ENCODE results near the gene BOLA2B. TPM values are rescaled to one million over a fixed set of nuclear protein-coding genes. Genes with fewer than 3 reads are reported as not detected.

BOLA2B gene
- total and polyA plus RNA-seq, 9 of the 15 experiments (the other 6 are each of a cell fraction or from before 2014, with no cell fraction given) = 43.9 to 613 (median 181) TPM

DNA sequence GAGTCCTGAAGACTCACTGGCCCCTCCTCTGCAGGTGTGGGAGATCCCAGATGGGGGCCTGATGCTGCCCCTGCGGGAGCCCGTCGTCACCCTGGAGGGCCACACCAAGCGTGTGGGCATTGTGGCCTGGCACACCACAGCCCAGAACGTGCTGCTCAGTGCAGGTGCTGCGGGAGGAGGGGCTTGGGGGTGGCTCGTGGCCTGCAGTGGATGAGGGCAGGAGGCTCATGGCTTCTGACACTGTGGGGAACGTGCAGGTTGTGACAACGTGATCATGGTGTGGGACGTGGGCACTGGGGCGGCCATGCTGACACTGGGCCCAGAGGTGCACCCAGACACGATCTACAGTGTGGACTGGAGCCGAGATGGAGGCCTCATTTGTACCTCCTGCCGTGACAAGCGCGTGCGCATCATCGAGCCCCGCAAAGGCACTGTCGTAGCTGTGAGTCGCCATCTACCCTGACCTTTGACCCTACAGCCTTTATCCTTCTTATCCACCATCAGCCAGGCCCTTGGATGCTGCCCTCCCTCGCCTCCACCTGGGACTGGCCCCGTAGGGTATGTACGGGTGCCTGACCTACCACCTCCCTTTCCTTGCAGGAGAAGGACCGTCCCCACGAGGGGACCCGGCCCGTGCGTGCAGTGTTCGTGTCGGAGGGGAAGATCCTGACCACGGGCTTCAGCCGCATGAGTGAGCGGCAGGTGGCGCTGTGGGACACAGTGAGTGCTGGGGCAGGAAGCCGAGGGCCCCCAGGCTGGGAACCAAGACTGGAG lies 6.5 kb downstream of the BOLA2B start (continued):
- TF ChIP-seq NBN (IDR thresholded peaks at IDR 0.05; ENCODE audit: low read depth) = 0 out of 2 replicates have a peak, but pooled peaks have one; percentile 64
- TF ChIP-seq MTA3 (IDR thresholded peaks at IDR 0.05; ENCODE audit: borderline replicate concordance) = peak; percentile 83
- TF ChIP-seq ZNF830 (CRISPR knock-in tag; IDR thresholded peaks at IDR 0.05) = no peak
- TF ChIP-seq, protein P1, sequence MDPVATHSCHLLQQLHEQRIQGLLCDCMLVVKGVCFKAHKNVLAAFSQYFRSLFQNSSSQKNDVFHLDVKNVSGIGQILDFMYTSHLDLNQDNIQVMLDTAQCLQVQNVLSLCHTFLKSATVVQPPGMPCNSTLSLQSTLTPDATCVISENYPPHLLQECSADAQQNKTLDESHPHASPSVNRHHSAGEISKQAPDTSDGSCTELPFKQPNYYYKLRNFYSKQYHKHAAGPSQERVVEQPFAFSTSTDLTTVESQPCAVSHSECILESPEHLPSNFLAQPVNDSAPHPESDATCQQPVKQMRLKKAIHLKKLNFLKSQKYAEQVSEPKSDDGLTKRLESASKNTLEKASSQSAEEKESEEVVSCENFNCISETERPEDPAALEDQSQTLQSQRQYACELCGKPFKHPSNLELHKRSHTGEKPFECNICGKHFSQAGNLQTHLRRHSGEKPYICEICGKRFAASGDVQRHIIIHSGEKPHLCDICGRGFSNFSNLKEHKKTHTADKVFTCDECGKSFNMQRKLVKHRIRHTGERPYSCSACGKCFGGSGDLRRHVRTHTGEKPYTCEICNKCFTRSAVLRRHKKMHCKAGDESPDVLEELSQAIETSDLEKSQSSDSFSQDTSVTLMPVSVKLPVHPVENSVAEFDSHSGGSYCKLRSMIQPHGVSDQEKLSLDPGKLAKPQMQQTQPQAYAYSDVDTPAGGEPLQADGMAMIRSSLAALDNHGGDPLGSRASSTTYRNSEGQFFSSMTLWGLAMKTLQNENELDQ (CRISPR knock-in tag; IDR thresholded peaks at IDR 0.05; ENCODE audit: borderline replicate concordance) = no peak
- TF ChIP-seq ETV5 (CRISPR knock-in tag; IDR thresholded peaks at IDR 0.05; ENCODE audit: low read depth) = peak; percentile 60; the same call in 1 of the 2 replicates
- peak; percentile 80 for TF ChIP-seq CBFA2T3 (IDR thresholded peaks at IDR 0.05)
- peak; percentile 50; the same call in 1 of the 2 replicates for TF ChIP-seq TRIM28 (IDR thresholded peaks at IDR 0.05)
- TF ChIP-seq HLTF (IDR thresholded peaks at IDR 0.05) = peak; percentile 67; the same call in 1 of the 2 replicates
- TF ChIP-seq, protein P2, sequence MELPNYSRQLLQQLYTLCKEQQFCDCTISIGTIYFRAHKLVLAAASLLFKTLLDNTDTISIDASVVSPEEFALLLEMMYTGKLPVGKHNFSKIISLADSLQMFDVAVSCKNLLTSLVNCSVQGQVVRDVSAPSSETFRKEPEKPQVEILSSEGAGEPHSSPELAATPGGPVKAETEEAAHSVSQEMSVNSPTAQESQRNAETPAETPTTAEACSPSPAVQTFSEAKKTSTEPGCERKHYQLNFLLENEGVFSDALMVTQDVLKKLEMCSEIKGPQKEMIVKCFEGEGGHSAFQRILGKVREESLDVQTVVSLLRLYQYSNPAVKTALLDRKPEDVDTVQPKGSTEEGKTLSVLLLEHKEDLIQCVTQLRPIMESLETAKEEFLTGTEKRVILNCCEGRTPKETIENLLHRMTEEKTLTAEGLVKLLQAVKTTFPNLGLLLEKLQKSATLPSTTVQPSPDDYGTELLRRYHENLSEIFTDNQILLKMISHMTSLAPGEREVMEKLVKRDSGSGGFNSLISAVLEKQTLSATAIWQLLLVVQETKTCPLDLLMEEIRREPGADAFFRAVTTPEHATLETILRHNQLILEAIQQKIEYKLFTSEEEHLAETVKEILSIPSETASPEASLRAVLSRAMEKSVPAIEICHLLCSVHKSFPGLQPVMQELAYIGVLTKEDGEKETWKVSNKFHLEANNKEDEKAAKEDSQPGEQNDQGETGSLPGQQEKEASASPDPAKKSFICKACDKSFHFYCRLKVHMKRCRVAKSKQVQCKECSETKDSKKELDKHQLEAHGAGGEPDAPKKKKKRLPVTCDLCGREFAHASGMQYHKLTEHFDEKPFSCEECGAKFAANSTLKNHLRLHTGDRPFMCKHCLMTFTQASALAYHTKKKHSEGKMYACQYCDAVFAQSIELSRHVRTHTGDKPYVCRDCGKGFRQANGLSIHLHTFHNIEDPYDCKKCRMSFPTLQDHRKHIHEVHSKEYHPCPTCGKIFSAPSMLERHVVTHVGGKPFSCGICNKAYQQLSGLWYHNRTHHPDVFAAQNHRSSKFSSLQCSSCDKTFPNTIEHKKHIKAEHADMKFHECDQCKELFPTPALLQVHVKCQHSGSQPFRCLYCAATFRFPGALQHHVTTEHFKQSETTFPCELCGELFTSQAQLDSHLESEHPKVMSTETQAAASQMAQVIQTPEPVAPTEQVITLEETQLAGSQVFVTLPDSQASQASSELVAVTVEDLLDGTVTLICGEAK (IDR thresholded peaks at IDR 0.05) = no peak
- TF ChIP-seq, protein P2 (CRISPR knock-in tag; IDR thresholded peaks at IDR 0.05) = no peak
- TF ChIP-seq, protein P3, sequence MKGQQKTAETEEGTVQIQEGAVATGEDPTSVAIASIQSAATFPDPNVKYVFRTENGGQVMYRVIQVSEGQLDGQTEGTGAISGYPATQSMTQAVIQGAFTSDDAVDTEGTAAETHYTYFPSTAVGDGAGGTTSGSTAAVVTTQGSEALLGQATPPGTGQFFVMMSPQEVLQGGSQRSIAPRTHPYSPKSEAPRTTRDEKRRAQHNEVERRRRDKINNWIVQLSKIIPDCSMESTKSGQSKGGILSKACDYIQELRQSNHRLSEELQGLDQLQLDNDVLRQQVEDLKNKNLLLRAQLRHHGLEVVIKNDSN (CRISPR knock-in tag; IDR thresholded peaks at IDR 0.05) = peak; percentile 48
- TF ChIP-seq, protein P4, sequence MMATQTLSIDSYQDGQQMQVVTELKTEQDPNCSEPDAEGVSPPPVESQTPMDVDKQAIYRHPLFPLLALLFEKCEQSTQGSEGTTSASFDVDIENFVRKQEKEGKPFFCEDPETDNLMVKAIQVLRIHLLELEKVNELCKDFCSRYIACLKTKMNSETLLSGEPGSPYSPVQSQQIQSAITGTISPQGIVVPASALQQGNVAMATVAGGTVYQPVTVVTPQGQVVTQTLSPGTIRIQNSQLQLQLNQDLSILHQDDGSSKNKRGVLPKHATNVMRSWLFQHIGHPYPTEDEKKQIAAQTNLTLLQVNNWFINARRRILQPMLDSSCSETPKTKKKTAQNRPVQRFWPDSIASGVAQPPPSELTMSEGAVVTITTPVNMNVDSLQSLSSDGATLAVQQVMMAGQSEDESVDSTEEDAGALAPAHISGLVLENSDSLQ (IDR thresholded peaks at IDR 0.05) = peak; percentile 4; the same call in 1 of the 2 replicates
